ENCODE data around the gene PRR15L. TPM values are rescaled to one million over a fixed set of nuclear protein-coding genes. Genes with fewer than 3 reads are reported as not detected.

PRR15L gene
- total and polyA plus RNA-seq, 2 of the 8 experiments (the other 6 are each of a cell fraction or from before 2014, with no cell fraction given): 0.26 to 1.1 TPM

DNA sequence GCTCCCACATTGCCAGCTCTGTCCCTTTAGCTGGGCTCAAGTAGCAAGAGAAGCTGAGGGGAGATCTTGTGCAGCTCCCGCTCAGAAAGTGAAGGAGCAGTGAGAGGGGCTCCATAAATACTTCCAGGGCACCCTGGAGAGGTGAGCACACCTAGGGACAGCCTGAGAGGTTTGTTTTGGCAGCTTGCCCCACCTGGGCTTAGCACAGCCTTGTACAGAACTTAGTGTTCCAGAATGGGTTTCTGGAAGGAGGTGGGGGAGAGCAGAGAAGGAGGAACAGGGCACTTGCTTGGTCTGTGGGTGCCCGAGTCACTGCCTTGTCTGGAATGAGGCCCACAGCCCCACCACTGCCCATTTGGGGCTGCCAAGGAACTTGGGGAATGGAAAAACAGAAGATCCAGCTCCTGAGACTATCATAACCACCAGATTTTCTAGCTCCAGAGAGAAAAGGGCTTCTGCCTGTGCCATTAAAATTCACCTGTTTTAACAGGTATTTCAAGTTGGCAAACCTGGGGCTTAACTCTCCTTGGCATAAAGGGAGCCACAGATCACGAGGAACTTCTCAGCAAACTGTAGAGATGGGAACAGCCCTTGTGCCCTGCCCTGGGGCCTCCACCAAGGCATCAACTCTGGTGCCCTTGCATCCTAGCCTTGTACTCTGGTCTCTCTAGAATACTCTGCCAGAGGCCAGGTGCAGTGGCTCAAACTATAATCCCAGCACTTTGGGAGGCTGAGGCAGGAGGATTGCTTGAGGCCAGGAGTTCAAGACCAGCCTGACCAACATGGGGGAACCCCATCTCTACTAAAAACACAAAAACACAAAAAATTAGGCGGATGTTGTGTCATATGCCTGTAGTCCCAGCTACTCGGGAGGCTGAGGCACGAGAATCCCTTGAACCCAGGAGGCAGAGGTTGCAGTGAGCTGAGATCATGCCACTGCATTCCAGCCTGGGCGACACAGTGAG lies 1.9 kb downstream of the PRR15L start (continued):
- no peak for TF ChIP-seq POU5F1 (IDR thresholded peaks at IDR 0.05; ENCODE audit: low read depth, low read length)
- TF ChIP-seq, protein P1, sequence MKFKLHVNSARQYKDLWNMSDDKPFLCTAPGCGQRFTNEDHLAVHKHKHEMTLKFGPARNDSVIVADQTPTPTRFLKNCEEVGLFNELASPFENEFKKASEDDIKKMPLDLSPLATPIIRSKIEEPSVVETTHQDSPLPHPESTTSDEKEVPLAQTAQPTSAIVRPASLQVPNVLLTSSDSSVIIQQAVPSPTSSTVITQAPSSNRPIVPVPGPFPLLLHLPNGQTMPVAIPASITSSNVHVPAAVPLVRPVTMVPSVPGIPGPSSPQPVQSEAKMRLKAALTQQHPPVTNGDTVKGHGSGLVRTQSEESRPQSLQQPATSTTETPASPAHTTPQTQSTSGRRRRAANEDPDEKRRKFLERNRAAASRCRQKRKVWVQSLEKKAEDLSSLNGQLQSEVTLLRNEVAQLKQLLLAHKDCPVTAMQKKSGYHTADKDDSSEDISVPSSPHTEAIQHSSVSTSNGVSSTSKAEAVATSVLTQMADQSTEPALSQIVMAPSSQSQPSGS (IDR thresholded peaks at IDR 0.05; ENCODE audit: low read length): no peak
- TF ChIP-seq NANOG (IDR thresholded peaks at IDR 0.05; ENCODE audit: insufficient read depth, low read depth, low read length, poor library complexity, severe bottlenecking): no peak
- TF ChIP-seq FOSL1 (IDR thresholded peaks at IDR 0.05; ENCODE audit: insufficient read depth, low read depth, low read length): no peak
- no peak for TF ChIP-seq E2F6 (IDR thresholded peaks at IDR 0.05)
- no peak for TF ChIP-seq ZNF274 (IDR thresholded peaks at IDR 0.05; ENCODE audit: borderline replicate concordance, extremely low read depth, low read length)
- TF ChIP-seq, protein P2, sequence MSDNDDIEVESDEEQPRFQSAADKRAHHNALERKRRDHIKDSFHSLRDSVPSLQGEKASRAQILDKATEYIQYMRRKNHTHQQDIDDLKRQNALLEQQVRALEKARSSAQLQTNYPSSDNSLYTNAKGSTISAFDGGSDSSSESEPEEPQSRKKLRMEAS (IDR thresholded peaks at IDR 0.05): no peak
- TF ChIP-seq SIRT6 (IDR thresholded peaks at IDR 0.05; ENCODE audit: low read length): no peak

All from H1 (cell line).